HepG2 (cell line): ENCODE measurements around the gene SEMA3C. TPM values are rescaled to one million over a fixed set of nuclear protein-coding genes. Genes with fewer than 3 reads are reported as not detected.

Source experiments
- ATAC-seq: fragments of 200-7000 bp; cut with Tn5 transposase; 3 replicates; pipeline ENCODE4 v1.9.1; 2020; ENCODE audit warnings: mild to moderate bottlenecking, moderate library complexity
- BruUV-seq: library from RNA; stranded (reverse); fragments of 400-500 nt; replicated peaks from 2 replicates; lab custom pipeline; 2021; lab: Mats Ljungman, UMichigan
- CTCF ChIA-PET: fragments of 300-600 bp; formaldehyde crosslinking; extraction: SDS; loops from one replicate; lab custom pipeline; 2021; ENCODE audit warnings: low total read pairs, inconsistent platforms, low intra/inter-chr PET ratio; lab: Yijun Ruan, JAX
- POLR2A ChIA-PET: fragments of 350-600 bp; sonication (Branson Sonifier 250); formaldehyde crosslinking; loops from one replicate; lab custom pipeline; 2020; ENCODE audit warnings: antibody characterized with exemption, inconsistent platforms; lab: Yijun Ruan, JAX
- DNase-seq: peaks from one replicate; pipeline ENCODE4 v3.0.0-alpha.2; 2015; ENCODE audit warnings: low spot score
- FAIRE-seq: peaks from 3 replicates; lab custom pipeline; 2011; peaks lifted over from hg19 to GRCh38; lab: Jason Lieb, UNC
- H2AFZ ChIP-seq: one replicate; pipeline ENCODE4 v1.6.1; 2011; ENCODE audit warnings: low read length, inconsistent platforms
- H3K27ac ChIP-seq: fragments of 300-600 bp; 3 replicates; pipeline ENCODE4 v1.8.0; 2011; ENCODE audit warnings: mixed run types, mild to moderate bottlenecking, mixed read lengths, low read length, inconsistent platforms; ENCODE audit not compliant: insufficient read depth; ENCODE audit errors: extremely low read length
- H3K27me3 ChIP-seq, 2 experiments: fragments of 200-600 bp in 1 of 2; 2 replicates in 1 of 2; 3 replicates in 1 of 2; pipeline versions ENCODE4 v1.6.0 to v1.8.0; 2011; ENCODE audit warnings: low read length in 2 of 2, mild to moderate bottlenecking in 2 of 2, moderate library complexity in 2 of 2, inconsistent platforms in 1 of 2; ENCODE audit not compliant: insufficient read depth in 2 of 2, control insufficient read depth in 1 of 2
- H3K36me3 ChIP-seq, 2 experiments: fragments of 200-600 bp in 1 of 2; replicated peaks in 1 of 2; 2 replicates in 1 of 2; 3 replicates in 1 of 2; pipeline versions ENCODE4 v1.5.1 to v1.8.0; 2011; ENCODE audit warnings: low read length in 2 of 2, inconsistent platforms in 1 of 2; ENCODE audit not compliant: insufficient read depth in 2 of 2, control insufficient read depth in 1 of 2
- H3K4me1 ChIP-seq: 2 replicates; pipeline ENCODE4 v1.5.1; 2012; ENCODE audit warnings: low read length, inconsistent platforms; ENCODE audit not compliant: insufficient read depth
- H3K4me2 ChIP-seq: 2 replicates; pipeline ENCODE4 v1.6.0; 2011; ENCODE audit warnings: low read depth, low read length, inconsistent platforms
- H3K4me3 ChIP-seq, 3 experiments: fragments of 200-600 bp in 1 of 3; sonication (generic), shearing (Covaris generic) in 1 of 3; replicated peaks in 1 of 3; 2 replicates each; pipeline ENCODE4 v1.5.1; 2011 to 2016; ENCODE audit warnings: low read length in 3 of 3, inconsistent platforms in 2 of 3, low read depth in 2 of 3, mild to moderate bottlenecking in 2 of 3, control low read depth in 1 of 3, mixed read lengths in 1 of 3; ENCODE audit not compliant: insufficient read depth in 1 of 3
- H3K79me2 ChIP-seq: one replicate; pipeline ENCODE4 v1.6.1; 2011; ENCODE audit warnings: low read length, inconsistent platforms; ENCODE audit not compliant: insufficient read depth
- H3K9ac ChIP-seq: 2 replicates; pipeline ENCODE4 v1.6.0; 2011; ENCODE audit warnings: mild to moderate bottlenecking, low read depth, low read length, inconsistent platforms; ENCODE audit not compliant: insufficient read depth
- H3K9me3 ChIP-seq: 2 replicates; pipeline ENCODE4 v1.5.1; 2012; ENCODE audit warnings: mild to moderate bottlenecking, low read length
- H4K20me1 ChIP-seq: 2 replicates; pipeline ENCODE4 v1.6.0; 2011; ENCODE audit warnings: inconsistent platforms, mild to moderate bottlenecking, low read length, moderate library complexity; ENCODE audit not compliant: insufficient read depth
- FOXA3 ChIP-seq: IDR thresholded peaks from 2 replicates; pipeline ENCODE4 v1.6.1; 2016; ENCODE audit warnings: missing genetic modification reagents, missing compliant biosample characterization
- GZF1 ChIP-seq: sonication (generic); formaldehyde crosslinking; IDR thresholded peaks from 2 replicates; pipeline ENCODE4 v1.5.1; 2020; ENCODE audit warnings: mild to moderate bottlenecking, missing genetic modification reagents
- HNF4A ChIP-seq: sonication (generic); formaldehyde crosslinking; IDR thresholded peaks from 2 replicates; pipeline ENCODE4 v1.4.0; 2020; ENCODE audit warnings: missing genetic modification reagents
- HOXA7 ChIP-seq: sonication (generic); formaldehyde crosslinking; IDR thresholded peaks from 2 replicates; pipeline ENCODE4 v1.8.1; 2022; ENCODE audit warnings: mild to moderate bottlenecking, missing genetic modification reagents, moderate library complexity
- RCOR2 ChIP-seq: IDR thresholded peaks from 2 replicates; pipeline ENCODE4 v1.6.1; 2016; ENCODE audit warnings: missing biosample characterization, missing genetic modification reagents
- SIX1 ChIP-seq: sonication (generic); formaldehyde crosslinking; IDR thresholded peaks from 2 replicates; pipeline ENCODE4 v1.4.0; 2020; ENCODE audit warnings: missing genetic modification reagents, borderline replicate concordance
- ZNF20 ChIP-seq: sonication (generic); formaldehyde crosslinking; IDR thresholded peaks from 2 replicates; pipeline ENCODE4 v1.4.0; 2020; ENCODE audit warnings: mild to moderate bottlenecking, moderate library complexity, missing genetic modification reagents
- ZNF441 ChIP-seq: sonication (generic); formaldehyde crosslinking; IDR thresholded peaks from 2 replicates; pipeline ENCODE4 v1.7.0; 2021; ENCODE audit warnings: missing genetic modification reagents, borderline replicate concordance
- WGBS: methylation state at CpG from one replicate; pipeline ENCODE4 v1.1.6; 2017; ENCODE audit warnings: low lambda C conversion rate; 5-methylcytosine and 5-hydroxymethylcytosine counted together
- in situ Hi-C: cut with HindIII; loops from 2 replicates; pipeline ENCODE4 v1.10.0; 2017; ENCODE audit warnings: low pct_unique_long_range_greater_than_20kb; ENCODE audit not compliant: extremely low pct_ligation_motif_present
- intact Hi-C: fragments of 100-400 bp; cut with micrococcal nuclease; formaldehyde crosslinking; loops from one replicate; pipeline ENCODE4 v1.10.0; 2022; ENCODE audit not compliant: unreplicated experiment
- polyA plus RNA-seq, 8 experiments: library from polyadenylated mRNA; depleted of rRNA in 3 of 8; stranded (reverse) in 7 of 8; unstranded in 1 of 8; fragments of >200 nt; fragmentation: Illumina TruSeq in 4 of 8; extraction: Trizol in 4 of 8; gene quantifications; 2 replicates each; pipeline versions ENCODE4 v1.2.1 to v1.2.3, GENCODE V29; 2011 to 2016; ENCODE audit warnings: low read depth in 4 of 8, missing spikeins in 1 of 8, mixed read lengths in 1 of 8; ENCODE audit not compliant: insufficient read depth in 1 of 8
- total RNA-seq, 5 experiments: library from RNA; depleted of rRNA; stranded (reverse); fragments of >200 nt; fragmentation: Illumina TruSeq; extraction: Trizol; gene quantifications; 2 replicates each; pipeline ENCODE4 v1.2.3, GENCODE V29; 2016; ENCODE audit warnings: low read depth in 1 of 5
- TF ChIP-seq, protein P1 (sequence below): sonication (generic); formaldehyde crosslinking; IDR thresholded peaks from 2 replicates; pipeline ENCODE4 v1.5.0; 2020; ENCODE audit warnings: missing genetic modification reagents
- TF ChIP-seq, protein P2 (sequence below): IDR thresholded peaks from 2 replicates; pipeline ENCODE4 v1.4.0; 2020; ENCODE audit warnings: mild to moderate bottlenecking, missing genetic modification reagents
- TF ChIP-seq, protein P3 (sequence below): IDR thresholded peaks from 2 replicates; pipeline ENCODE4 v1.6.1; 2012; ENCODE audit warnings: low read depth, low read length, improper control_type of control experiment

The SEMA3C gene
- total and polyA plus RNA-seq, 2 of the 13 experiments (the other 11 are each of a cell fraction or from before 2014, with no cell fraction given) = 0.05 to 0.13 TPM

DNA sequence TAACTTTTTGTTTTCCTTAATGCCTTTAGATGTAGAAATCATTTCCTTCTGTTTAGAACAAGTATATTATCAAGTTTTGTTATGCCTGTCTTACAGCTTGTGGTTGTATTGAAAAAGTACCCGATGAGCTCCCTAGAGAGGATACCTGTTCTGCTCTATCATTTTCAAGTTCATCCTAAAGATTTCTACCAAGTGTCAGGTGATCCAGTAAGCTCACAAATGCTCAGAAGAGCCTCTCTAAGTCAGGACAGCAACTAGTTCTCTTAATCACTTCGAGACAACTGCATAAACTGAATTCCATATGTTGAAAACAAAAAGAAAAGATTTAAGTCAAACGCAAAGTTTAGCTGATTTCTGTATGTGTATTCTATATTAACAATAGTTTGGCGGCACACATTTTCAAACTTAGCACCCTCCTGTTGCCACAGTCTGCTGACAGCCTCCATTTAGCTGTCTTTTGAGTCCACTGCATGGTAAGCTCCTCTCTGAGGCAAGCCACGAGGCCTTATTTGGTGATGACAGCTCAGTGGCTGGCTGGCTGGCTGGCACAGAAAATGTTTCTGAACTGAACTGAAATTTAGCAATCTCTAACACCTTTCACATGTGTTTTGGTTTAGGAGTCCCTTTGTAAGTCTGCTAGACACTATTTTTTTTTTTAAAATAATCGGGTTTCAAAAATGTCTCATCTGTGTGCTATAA lies 59.4 kb downstream of the SEMA3C start (continued):
- TF ChIP-seq, protein P1, sequence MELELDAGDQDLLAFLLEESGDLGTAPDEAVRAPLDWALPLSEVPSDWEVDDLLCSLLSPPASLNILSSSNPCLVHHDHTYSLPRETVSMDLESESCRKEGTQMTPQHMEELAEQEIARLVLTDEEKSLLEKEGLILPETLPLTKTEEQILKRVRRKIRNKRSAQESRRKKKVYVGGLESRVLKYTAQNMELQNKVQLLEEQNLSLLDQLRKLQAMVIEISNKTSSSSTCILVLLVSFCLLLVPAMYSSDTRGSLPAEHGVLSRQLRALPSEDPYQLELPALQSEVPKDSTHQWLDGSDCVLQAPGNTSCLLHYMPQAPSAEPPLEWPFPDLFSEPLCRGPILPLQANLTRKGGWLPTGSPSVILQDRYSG (CRISPR knock-in tag) = no peak
- TF ChIP-seq HOXA7 (CRISPR knock-in tag) (no peak), GZF1 (CRISPR knock-in tag) (no peak), SIX1 (CRISPR knock-in tag) (no peak), ZNF441 (no peak), RCOR2 (no peak)

DNA sequence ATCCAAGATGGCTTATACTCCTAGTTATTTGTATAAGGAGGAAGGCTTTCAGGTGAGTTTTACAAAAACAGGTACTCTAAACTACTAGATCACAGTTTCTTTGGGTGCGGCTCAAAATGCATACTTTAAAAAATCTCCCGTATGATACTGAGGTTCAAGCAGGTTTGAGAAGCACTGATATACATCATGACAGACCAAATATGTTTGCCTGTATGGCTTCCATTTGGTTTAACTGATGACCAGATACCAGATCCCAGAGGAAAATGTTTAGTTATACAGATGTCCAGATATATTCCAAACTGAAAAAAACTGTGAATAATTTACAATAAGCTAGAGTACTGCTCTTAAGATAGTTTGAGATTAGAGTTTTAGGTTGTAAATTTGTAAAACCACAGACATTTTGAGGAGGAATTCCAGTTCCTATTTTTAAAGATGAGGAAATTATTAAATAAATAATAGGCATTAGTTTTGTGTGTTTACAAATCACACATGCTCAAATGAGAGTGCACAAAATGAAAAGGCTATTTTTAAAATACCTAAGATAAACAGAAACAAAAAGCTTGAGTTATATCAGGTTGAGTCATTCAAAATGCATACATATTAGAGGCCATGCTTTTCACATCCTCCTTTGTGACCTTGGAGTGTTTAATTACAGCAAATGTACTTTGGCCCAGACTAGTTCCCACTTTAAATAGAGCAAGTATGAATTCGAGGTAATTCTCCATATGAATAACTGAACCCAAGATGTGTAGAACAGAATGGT lies 60.5 kb downstream of the SEMA3C start:
- intact Hi-C loops = no loop called here
- Histone ChIP-seq H3K9me3 (no peaks in the 10 kb centered on the region), H3K79me2 (no peaks in the 10 kb centered on the region), H2AFZ (no peak overlapping the region), H3K27ac (no peak overlapping the region), H3K4me3 (no peak overlapping the region), H3K4me2 (no peak overlapping the region), H3K27me3 (no peaks in the 10 kb centered on the region), H4K20me1 (no peaks in the 10 kb centered on the region), H3K4me1 (peaks cover 15% of the 10 kb centered on the region), H3K36me3 (no peaks in the 10 kb centered on the region), H3K9ac (no peak overlapping the region)
- FAIRE-seq (no peak), ATAC-seq (no peak), DNase-seq (peak; percentile 50)
- TF ChIP-seq HNF4A (peak; percentile 44), FOXA3 (0 out of 2 replicates have a peak, but pooled peaks have one; percentile 16), ZNF20 (CRISPR knock-in tag) (no peak)
- TF ChIP-seq, protein P2, sequence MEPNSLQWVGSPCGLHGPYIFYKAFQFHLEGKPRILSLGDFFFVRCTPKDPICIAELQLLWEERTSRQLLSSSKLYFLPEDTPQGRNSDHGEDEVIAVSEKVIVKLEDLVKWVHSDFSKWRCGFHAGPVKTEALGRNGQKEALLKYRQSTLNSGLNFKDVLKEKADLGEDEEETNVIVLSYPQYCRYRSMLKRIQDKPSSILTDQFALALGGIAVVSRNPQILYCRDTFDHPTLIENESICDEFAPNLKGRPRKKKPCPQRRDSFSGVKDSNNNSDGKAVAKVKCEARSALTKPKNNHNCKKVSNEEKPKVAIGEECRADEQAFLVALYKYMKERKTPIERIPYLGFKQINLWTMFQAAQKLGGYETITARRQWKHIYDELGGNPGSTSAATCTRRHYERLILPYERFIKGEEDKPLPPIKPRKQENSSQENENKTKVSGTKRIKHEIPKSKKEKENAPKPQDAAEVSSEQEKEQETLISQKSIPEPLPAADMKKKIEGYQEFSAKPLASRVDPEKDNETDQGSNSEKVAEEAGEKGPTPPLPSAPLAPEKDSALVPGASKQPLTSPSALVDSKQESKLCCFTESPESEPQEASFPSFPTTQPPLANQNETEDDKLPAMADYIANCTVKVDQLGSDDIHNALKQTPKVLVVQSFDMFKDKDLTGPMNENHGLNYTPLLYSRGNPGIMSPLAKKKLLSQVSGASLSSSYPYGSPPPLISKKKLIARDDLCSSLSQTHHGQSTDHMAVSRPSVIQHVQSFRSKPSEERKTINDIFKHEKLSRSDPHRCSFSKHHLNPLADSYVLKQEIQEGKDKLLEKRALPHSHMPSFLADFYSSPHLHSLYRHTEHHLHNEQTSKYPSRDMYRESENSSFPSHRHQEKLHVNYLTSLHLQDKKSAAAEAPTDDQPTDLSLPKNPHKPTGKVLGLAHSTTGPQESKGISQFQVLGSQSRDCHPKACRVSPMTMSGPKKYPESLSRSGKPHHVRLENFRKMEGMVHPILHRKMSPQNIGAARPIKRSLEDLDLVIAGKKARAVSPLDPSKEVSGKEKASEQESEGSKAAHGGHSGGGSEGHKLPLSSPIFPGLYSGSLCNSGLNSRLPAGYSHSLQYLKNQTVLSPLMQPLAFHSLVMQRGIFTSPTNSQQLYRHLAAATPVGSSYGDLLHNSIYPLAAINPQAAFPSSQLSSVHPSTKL (CRISPR knock-in tag) = peak; percentile 48; the same call in 1 of the 2 replicates
- TF ChIP-seq, protein P3, sequence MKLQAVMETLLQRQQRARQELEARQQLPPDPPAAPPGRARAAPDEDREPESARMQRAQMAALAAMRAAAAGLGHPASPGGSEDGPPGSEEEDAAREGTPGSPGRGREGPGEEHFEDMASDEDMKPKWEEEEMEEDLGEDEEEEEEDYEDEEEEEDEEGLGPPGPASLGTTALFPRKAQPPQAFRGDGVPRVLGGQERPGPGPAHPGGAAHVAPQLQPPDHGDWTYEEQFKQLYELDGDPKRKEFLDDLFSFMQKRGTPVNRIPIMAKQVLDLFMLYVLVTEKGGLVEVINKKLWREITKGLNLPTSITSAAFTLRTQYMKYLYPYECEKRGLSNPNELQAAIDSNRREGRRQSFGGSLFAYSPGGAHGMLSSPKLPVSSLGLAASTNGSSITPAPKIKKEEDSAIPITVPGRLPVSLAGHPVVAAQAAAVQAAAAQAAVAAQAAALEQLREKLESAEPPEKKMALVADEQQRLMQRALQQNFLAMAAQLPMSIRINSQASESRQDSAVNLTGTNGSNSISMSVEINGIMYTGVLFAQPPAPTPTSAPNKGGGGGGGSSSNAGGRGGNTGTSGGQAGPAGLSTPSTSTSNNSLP = 0 out of 2 replicates have a peak, but pooled peaks have one; percentile 28
- no TSS peak for BruUV-seq
- ChIA-PET CTCF (no interaction called here), POLR2A (no interaction called here)
- 57% methylated on average over 3 of the region's 3 CpGs for WGBS
- in situ Hi-C loops = no loop called here
